OCI-M2 (cell line): ENCODE results near the gene TMEM271.

Source experiments
- DNase-seq: peaks from one replicate; lab custom pipeline; 2025; ENCODE audit not compliant: unreplicated experiment; lab: John Stamatoyannopoulos, UW

Gene TMEM271

GRCh38 chr4:576245-576821 is at the start of gene TMEM271:
TSS of gene TMEM271 (minus strand) at chr4:576295. CDS start at chr4:576062, 233 bp downstream.
- no peak for DNase-seq

GRCh38 chr4:625631-626161 is 49.6 kb upstream of the TMEM271 start:
- no peak for DNase-seq

DNA sequence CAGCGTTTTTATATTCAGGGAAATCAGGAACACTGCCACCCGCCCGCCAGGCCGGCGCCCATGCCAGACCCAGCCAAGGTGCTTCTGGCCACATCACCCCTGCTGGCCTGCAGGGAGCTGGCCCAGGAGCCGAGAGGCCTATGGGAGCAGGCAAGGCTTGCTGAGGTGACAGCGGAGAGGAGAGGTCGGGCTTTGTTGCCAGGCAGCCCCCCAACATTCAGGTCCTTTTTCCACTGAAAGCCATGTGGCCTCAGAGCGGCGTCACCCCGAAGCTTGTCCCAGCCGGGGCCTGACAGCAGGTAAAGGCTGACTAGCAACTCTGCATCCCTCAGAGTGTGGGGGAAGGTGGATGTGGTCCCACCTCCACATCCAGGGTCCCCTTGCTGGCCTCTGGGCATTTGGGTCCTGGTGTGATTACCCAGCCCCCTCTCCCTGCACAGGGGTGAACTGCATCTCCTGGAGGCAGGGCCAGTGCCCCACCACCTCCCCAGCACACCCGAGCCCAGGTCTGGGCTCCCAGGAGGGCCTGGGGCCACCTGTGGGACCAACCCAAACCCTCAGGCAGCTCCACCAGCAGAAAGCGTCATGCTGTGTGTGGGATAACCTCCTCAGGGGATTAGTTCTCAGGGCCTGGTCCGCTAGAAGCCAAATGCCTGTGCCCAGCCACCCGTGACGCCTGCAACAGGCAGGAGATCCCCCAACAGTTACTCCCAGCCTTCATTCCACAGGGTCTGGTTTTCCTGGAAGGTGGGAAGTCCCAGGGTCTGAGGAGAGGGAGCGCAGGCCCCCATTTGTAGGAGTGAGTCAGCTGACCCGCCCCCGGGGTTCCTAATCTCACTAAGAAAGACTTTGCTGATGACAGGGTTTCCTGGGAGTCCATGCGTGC is 48.9 kb upstream of the TMEM271 start, which contains the start of gene PDE6B:
PDE6B (plus strand) TSS at position 869 of the 886 bp plus-strand sequence. CDS start 54 bp downstream, outside the sequence.
- DNase-seq = no peak

- no peak for DNase-seq
Observed at GRCh38 chr4:623914-624566, 47.9 kb upstream of the TMEM271 start.

DNA sequence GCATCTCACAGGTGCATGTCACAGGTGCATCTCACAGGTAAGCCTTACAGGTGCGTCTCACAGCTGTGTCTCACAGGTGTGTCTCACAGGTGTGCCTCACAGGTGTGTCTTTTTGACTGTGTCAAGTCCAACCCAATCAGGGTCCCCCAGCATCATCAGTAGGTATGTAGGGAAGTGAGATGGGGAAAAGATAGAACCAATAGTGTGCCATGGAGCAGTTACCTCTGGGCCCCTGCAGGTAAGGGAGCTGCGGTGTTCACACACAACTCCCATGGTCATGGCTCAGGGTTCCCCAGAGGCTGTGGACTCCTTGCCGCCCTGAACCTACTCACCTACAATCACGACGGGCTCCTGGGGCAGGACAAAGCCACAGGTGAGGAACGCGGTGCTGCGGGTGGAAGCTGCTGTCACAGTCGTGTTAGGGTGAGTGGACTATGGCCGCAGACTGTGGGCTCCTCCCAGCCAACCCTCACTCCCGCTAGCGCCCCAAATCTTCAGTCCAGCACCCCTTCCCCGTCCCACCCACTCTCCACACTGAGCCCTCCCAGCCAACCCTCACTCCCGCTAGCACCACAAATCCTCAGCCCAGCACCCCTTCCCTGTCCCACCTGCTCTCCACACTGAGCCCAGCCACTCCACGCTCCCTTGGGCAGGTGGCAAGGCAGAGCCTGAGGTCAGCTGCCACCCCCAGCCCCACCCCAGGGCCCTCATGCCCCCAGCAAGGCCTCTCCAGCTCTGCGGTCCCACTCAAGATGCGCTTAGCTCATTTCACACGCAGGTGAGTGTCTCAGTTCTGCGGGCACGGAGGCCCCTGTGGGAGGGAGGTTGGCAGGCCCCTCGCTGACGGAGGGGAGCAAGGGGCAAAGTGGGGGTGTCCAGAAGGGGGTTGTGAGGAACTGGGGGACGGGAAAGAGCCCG is 47.2 kb upstream of the TMEM271 start:
- DNase-seq = no peak

- no peak for DNase-seq
Observed at GRCh38 chr4:622071-622995, 46.2 kb upstream of the TMEM271 start.

DNA sequence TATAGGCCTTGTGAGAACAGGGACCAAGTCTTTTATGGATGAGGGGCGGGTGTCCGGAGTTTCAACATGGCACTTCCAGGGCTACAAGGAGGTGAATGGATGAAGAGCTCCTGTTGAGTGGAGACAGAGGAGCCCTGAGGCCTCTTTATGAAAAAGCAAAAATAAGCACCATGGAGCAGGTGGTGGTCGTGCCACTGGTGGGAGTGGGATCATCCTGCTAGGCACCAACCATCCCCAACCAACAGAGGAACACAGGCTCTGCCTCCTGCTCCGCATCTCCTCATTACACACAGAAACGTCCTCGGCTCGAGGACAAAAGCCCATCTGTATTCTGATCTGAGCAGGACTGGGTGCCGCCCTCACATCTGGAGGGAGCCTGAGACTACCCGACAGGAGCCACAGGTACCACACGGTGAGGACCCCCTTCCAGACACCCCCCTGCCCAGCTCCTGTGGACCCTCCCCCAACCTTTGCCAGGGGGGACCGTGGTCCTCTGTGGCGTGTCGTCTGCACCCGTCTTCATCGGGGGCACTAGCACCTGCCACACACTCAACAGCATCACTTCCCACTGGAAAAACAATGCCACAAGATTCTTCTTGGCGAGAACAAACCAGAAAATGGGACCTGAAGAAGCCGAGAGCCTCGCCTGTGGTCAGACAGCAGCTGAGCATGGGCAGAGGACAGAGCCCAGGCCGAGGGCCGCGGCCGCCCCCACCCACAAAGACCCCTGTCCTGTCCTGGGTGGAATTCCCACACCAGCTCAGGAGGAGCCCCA is 45.4 kb upstream of the TMEM271 start:
- DNase-seq = no peak

DNA sequence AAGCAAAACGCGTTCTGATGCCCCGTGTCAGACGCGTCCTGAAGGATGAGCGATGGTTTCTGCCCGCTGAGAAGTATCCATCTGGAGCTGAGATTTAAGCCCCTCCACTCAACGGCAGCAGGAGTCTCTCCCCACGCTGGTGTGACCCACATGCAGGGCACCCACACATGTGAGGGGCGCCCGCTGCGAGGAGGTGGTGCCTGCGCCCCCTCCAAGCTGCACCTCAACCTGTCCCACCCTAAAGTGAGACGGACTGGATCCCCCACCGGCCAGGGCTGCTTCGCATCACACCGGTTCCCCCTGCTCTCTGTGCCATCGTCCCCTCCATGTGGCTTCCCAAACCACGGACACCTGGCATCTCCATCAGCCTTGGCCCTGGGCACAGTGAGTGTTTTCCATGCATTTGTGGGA is 44.8 kb upstream of the TMEM271 start:
- DNase-seq = no peak

- DNase-seq = no peak
Observed at GRCh38 chr4:620201-620600, 44.1 kb upstream of the TMEM271 start.

GRCh38 chr4:617644-618641 is 41.8 kb upstream of the TMEM271 start:
- no peak for DNase-seq

- no peak for DNase-seq
Observed at GRCh38 chr4:616911-617643, 41.0 kb upstream of the TMEM271 start.

GRCh38 chr4:616091-616490 is 40.0 kb upstream of the TMEM271 start:
- DNase-seq = no peak

DNA sequence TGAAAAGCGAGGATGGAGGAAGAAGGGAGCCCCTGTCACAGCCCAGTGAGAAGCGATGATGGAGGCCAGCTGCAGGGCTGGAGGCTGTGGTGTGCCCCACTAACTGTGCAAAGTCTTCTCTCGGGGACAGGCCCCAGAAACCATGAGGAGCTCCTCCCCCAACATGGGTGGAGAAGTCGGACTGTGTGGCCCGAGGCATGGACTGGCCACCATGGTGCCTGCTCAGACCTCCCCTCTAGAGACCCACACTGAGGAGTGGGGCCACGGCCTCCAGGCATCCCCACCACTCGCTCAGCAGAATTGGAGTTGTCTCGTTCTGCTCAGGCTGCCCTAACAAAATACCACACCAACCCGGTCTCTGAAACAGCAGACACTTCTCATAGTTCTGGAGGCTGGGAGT is 37.0 kb upstream of the TMEM271 start:
- DNase-seq = no peak

DNA sequence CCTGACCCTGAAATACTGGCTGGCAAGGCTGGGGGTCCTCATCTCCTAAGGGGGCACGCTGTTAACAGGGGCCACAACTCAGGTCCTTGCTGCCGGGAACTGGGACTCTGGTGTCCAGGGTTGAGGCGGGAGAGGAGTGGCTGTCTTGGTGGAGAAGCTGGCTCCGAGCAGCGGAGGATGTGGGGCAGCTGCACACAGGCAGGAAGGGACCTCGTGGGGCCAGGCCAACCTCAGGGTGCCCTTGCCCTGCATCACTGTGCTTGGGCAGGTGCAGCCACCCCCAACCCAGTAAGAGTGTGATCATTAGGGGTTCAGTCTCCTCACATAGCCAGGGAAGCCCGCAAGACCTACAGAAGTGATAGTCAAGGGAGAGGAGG is 36.6 kb upstream of the TMEM271 start:
- DNase-seq = no peak

- DNase-seq = no peak
Observed at GRCh38 chr4:612052-612748, 36.1 kb upstream of the TMEM271 start.
